Osteocyte (in vitro differentiated cells): ENCODE results near the gene CCDC187. TPM values are rescaled to one million over a fixed set of nuclear protein-coding genes. Genes with fewer than 3 reads are reported as not detected.

Source experiments
- DNase-seq: peaks from one replicate; pipeline ENCODE4 v3.0.0; 2021; ENCODE audit warnings: mixed read lengths; ENCODE audit not compliant: unreplicated experiment; ENCODE audit errors: extremely low spot score
- H3K27ac Mint-ChIP-seq: one replicate; pipeline ENCODE4 v1.8.0; 2021; ENCODE audit warnings: mild to moderate bottlenecking, mixed read lengths; ENCODE audit not compliant: unreplicated experiment
- H3K27me3 Mint-ChIP-seq: one replicate; pipeline ENCODE4 v1.8.0; 2021; ENCODE audit warnings: mixed read lengths; ENCODE audit not compliant: unreplicated experiment
- H3K36me3 Mint-ChIP-seq: one replicate; pipeline ENCODE4 v1.8.0; 2021; ENCODE audit warnings: mixed read lengths; ENCODE audit not compliant: unreplicated experiment
- H3K4me1 Mint-ChIP-seq: one replicate; pipeline ENCODE4 v1.8.0; 2021; ENCODE audit warnings: mixed read lengths; ENCODE audit not compliant: unreplicated experiment
- H3K4me3 Mint-ChIP-seq: one replicate; pipeline ENCODE4 v1.8.0; 2021; ENCODE audit warnings: mild to moderate bottlenecking, moderate library complexity, mixed read lengths; ENCODE audit not compliant: unreplicated experiment
- H3K9me3 Mint-ChIP-seq: one replicate; pipeline ENCODE4 v1.8.0; 2021; ENCODE audit warnings: mixed read lengths; ENCODE audit not compliant: unreplicated experiment
- CTCF ChIP-seq: fragments of 200-600 bp; sonication (generic); IDR thresholded peaks from 2 replicates; pipeline ENCODE4 v1.5.0; 2021; ENCODE audit warnings: antibody characterized with exemption, mild to moderate bottlenecking, moderate library complexity
- total RNA-seq: library from RNA; stranded (reverse); gene quantifications from 2 replicates; pipeline ENCODE4 v1.2.1, GENCODE V29; 2021

The CCDC187 gene
- total RNA-seq, 1 donor from 2014 or later = not detected

- Mint-ChIP-seq H3K9me3 (no peaks in the 10 kb centered on the region), H3K27me3 (no peaks in the 10 kb centered on the region), H3K27ac (no peak overlapping the region), H3K4me1 (no peaks in the 10 kb centered on the region), H3K4me3 (no peak overlapping the region), H3K36me3 (peaks cover 30% of the 10 kb centered on the region)
- no peak for DNase-seq
- TF ChIP-seq CTCF = no peak
Observed at GRCh38 chr9:136211441-136212344, 92.2 kb downstream of the CCDC187 start.

- H3K27ac Mint-ChIP-seq = no peak overlapping the region
- H3K4me3 Mint-ChIP-seq = no peak overlapping the region
- H3K4me1 Mint-ChIP-seq = no peaks in the 10 kb centered on the region
- no peak for DNase-seq
- no peak for TF ChIP-seq CTCF
- H3K9me3 Mint-ChIP-seq = no peaks in the 10 kb centered on the region
- H3K27me3 Mint-ChIP-seq = no peaks in the 10 kb centered on the region
- H3K36me3 Mint-ChIP-seq = peaks cover 30% of the 10 kb centered on the region
Observed at GRCh38 chr9:136211006-136211405, 92.9 kb downstream of the CCDC187 start.

- no peak for DNase-seq
- Mint-ChIP-seq H3K27me3 (no peaks in the 10 kb centered on the region), H3K36me3 (peaks cover 26% of the 10 kb centered on the region), H3K4me1 (no peaks in the 10 kb centered on the region), H3K9me3 (no peaks in the 10 kb centered on the region), H3K27ac (no peak overlapping the region), H3K4me3 (no peak overlapping the region)
- TF ChIP-seq CTCF = no peak
Observed at GRCh38 chr9:136210276-136210675, 93.6 kb downstream of the CCDC187 start.

GRCh38 chr9:136209786-136210185 is 94.1 kb downstream of the CCDC187 start:
- Mint-ChIP-seq H3K4me3 (no peak overlapping the region), H3K27ac (no peak overlapping the region), H3K9me3 (no peaks in the 10 kb centered on the region), H3K36me3 (peaks cover 22% of the 10 kb centered on the region), H3K4me1 (no peaks in the 10 kb centered on the region), H3K27me3 (no peaks in the 10 kb centered on the region)
- DNase-seq = no peak
- no peak for TF ChIP-seq CTCF

GRCh38 chr9:136209232-136209631 is 94.7 kb downstream of the CCDC187 start:
- Mint-ChIP-seq H3K4me3 (no peak overlapping the region), H3K27ac (no peak overlapping the region), H3K36me3 (peaks cover 18% of the 10 kb centered on the region), H3K27me3 (no peaks in the 10 kb centered on the region), H3K4me1 (no peaks in the 10 kb centered on the region), H3K9me3 (no peaks in the 10 kb centered on the region)
- DNase-seq = no peak
- no peak for TF ChIP-seq CTCF
